B cell (primary cell): ENCODE results near the gene CERT1.

Experiments
- CTCF ChIP-seq: fragments of 200-600 bp; IDR thresholded peaks from one replicate; pipeline ENCODE4 v1.8.0; 2022; ENCODE audit warnings: antibody characterized with exemption, mild to moderate bottlenecking
- EZH2 ChIP-seq: IDR thresholded peaks from 2 replicates; pipeline ENCODE4 v1.6.1; 2012; ENCODE audit warnings: borderline replicate concordance, low read depth, mild to moderate bottlenecking, moderate library complexity, low read length; ENCODE audit not compliant: insufficient read depth, poor library complexity, severe bottlenecking

GRCh38 chr5:75331095-75332090, 180.0 kb downstream of the CERT1 start:
- no peak for TF ChIP-seq CTCF
- no peak for TF ChIP-seq EZH2
